LNCAP (cell line): ENCODE measurements around the gene TLE4.

Source experiments
- TF ChIP-seq, protein P1 (sequence below): fragments of 450-650 bp; IDR thresholded peaks from 2 replicates; pipeline ENCODE4 v1.5.1; 2017; ENCODE audit warnings: mild to moderate bottlenecking

TLE4 gene

DNA sequence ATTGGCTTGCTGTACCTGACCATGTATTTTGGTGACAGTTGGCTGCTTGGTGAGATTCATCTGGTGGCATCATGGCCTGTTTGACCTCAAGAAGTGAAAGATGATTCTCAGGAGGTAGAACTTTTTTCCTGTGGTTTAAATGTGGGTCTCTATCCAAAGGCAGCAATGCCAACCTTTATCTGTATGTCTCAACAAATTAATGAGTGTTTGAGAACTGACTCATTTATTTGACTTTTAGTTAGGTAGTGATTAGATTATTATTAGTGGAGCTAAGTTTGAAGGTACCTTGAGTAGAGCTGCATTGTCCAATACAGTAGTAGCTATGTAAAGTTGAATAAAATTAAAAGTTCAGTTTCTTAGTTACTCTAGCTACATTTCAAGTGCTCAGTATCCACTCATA, 48.2 kb downstream of the TLE4 start:
- TF ChIP-seq, protein P1, sequence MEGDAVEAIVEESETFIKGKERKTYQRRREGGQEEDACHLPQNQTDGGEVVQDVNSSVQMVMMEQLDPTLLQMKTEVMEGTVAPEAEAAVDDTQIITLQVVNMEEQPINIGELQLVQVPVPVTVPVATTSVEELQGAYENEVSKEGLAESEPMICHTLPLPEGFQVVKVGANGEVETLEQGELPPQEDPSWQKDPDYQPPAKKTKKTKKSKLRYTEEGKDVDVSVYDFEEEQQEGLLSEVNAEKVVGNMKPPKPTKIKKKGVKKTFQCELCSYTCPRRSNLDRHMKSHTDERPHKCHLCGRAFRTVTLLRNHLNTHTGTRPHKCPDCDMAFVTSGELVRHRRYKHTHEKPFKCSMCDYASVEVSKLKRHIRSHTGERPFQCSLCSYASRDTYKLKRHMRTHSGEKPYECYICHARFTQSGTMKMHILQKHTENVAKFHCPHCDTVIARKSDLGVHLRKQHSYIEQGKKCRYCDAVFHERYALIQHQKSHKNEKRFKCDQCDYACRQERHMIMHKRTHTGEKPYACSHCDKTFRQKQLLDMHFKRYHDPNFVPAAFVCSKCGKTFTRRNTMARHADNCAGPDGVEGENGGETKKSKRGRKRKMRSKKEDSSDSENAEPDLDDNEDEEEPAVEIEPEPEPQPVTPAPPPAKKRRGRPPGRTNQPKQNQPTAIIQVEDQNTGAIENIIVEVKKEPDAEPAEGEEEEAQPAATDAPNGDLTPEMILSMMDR = no peak

DNA sequence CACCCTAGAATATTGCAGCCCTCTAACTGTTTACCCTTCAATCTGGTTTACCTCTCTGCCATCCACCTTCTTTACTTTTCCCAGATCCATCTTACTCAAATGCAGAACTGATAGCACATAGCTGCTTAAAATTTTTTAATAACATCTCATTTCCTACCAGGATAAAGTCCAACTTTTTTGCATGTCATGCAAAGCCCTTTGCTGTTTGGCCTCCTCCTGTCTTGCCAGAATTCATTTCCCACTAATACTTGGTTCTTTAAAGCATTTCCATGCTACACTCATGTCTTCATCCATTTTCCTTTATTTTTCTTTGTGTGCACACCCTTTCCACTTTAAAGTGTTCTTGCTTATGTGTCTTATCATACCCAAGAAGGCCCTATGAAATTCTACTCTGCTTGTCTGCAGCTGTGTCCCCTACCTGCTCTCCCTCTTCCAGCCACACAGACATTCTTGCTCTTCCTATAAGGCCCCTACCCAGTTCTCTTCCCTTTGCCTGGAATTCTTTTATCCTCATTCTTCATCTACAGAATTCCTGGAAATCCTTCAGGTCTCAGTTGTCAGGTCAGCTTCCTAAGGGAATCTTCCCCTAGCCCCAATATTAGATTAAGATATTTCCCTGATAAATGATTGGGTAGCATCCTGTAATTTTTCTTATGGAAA, 50.3 kb downstream of the TLE4 start:
- TF ChIP-seq, protein P1 = no peak

DNA sequence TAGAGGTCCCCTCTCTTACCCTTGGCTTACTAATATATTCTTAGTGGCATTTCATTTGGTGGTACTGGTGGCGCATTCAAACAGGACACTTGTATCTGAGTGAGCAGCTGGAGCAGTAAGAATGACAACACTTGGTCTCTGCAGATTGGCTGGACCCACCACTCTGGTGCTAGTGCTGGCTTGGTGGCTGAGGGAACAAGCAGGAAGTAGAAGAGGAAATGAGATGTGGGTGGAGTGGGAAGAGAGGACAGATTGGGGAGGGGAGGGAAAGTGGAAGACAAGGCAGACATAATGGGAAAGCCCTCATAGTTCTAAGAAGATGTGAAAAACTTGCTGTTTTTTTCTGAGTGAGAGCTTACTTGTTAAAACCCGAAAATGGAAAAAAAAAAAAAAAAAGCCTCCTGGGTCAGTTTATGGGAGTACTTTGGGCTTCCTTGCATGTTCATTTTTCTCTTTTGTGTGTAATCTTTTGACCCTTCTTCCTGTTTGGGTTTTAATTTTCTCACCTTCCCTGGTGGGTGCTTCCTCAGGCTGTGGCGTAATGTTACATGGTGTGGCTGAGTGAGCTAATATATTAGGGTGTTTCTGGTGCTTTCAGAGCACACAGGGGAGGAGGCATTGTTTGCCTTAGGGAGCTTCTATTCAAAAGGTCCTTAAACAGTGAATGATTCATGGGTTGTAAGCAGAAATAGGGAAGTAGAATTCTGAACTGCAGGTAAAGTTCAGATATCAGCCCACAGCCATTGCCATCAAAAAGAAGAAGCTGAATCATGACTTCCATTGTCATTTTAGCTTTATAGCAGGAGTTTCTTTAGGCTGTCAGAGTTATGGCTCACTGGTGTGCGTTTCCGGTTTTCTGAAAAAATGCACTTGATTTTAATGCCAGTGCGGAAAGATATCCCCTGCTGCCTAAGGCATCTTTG, 52.3 kb downstream of the TLE4 start:
- TF ChIP-seq, protein P1 = no peak

DNA sequence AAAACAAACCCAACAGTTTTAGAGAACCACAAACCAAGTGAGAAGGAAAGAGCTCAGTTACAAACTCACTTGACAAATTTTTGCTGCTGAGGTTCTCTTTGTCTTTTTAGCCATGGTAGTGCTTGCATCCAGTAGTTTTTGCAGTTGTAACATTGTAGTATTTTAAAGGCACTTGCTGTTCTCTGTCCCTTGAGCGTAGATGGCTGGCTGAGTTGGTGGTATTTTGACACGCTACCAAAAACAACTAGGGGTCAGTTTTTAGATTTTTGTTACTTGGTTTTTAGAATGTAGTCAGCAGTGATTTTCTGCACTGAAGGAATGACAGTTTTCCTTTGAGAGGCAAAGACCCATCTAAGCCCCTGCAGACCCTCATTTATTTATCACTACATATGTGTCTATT, 58.0 kb downstream of the TLE4 start:
- TF ChIP-seq, protein P1 = no peak

DNA sequence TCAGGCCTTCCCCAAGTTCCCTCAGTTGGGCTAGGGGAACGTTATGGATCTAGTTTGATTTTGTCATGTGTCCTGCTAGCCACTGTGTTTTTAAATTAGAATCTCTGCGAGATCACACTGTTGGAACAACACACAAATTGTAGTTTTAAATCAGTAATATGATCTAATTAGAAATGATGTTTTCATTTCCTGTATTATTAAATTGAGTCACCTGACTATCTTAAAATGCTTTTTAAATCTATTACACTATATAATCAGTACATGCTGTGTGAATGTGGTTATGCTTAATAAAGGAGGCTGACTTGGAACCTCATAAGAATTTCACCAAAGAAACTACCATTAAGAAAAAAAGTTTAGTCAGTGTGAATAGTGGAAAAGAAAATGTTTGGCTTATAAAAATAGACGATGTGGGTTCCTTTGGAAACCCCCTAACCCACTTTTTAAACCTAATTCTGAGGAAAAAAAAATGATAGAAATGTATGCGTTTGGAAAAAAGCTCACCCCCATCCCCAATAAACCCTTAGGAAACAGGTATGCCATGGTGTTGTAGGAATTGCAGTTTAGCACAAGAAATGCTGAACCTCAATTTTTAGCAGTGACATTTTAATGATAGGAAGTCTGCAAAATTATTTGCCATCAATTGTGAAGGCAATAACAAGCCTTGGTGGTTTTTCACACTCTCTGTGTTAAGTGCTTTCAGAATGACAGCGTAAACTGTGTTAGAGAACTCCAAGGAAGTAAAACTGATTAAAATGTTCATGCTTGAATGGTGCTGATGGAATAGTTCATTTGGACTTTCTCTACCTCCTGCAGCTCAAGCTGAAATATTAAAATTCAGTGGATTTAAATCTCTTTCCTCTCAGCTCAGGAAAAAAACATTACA, 59.0 kb downstream of the TLE4 start:
- TF ChIP-seq, protein P1 = no peak

DNA sequence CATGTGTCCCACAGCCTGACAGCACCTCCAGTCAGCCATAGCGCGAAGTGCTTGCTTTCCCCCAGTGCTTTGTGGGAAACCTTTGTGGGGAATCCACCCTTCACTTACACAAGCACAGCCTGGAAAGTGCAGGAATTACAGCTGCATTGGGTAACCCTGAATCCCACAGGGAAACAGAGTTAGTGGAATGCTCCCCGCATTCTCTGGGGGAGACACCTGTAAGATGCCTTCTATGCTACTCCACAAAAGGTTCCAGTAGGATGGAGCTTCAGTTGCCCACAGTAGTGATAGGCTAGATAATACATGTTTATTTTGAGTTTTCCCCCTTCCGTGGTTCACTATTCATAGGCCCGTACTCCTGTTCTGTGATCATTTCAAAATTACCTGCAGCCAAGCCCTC, 60.3 kb downstream of the TLE4 start:
- TF ChIP-seq, protein P1 = no peak

DNA sequence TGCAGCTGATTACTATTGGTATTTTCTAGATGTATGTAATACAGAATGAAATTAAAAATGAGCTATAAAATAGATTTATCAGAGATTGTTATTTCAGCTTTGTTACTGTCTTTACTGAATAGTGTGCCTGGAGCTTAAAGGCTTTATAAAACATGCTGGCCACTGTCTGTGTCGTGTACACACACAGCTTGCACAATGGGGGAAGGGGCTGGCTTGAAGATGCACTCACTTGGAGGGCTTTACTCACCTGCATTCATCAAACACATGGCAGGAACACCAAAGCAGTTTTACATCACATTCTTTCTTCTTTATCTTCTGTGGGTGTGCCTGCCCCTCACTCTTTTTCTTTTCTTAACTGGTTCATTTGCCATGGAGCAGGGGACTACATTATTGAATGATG, 60.9 kb downstream of the TLE4 start:
- TF ChIP-seq, protein P1 = no peak
